Urothelium cell line (cell line): ENCODE results near the gene CACNA2D4.
A peak's percentile ranks its signal among the peaks of the same experiment; 100 is the strongest.

Experiments
- DNase-seq: peaks from one replicate; pipeline ENCODE4 v3.0.0; 2011; ENCODE audit warnings: low spot score, mixed read lengths
- FAIRE-seq: peaks from 2 replicates; lab custom pipeline; 2011; peaks lifted over from hg19 to GRCh38; lab: Jason Lieb, UNC

Gene CACNA2D4

GRCh38 chr12:1935242-1935641 is 16.8 kb upstream of the CACNA2D4 start:
- peak; percentile 30 for FAIRE-seq
- no peak for DNase-seq

GRCh38 chr12:1934831-1935230 is 16.4 kb upstream of the CACNA2D4 start:
- FAIRE-seq (peak; percentile 32), DNase-seq (no peak)

GRCh38 chr12:1934068-1934467 is 15.6 kb upstream of the CACNA2D4 start:
- DNase-seq (no peak), FAIRE-seq (no peak)

GRCh38 chr12:1933342-1934051 is 15.0 kb upstream of the CACNA2D4 start:
- no peak for FAIRE-seq

GRCh38 chr12:1932264-1932777 is 13.9 kb upstream of the CACNA2D4 start:
- no peak for FAIRE-seq
- DNase-seq = no peak

More at GRCh38 chr12:1933342-1934051, 15.0 kb upstream of the CACNA2D4 start:
- DNase-seq = no peak

- no peak for FAIRE-seq
- DNase-seq = no peak
These were observed 13.2 kb upstream of the CACNA2D4 start for GRCh38 chr12:1931642-1932041.

- DNase-seq = no peak
- peak; percentile 17 for FAIRE-seq
These were observed 12.5 kb upstream of the CACNA2D4 start for GRCh38 chr12:1930803-1931597.

GRCh38 chr12:1929985-1930802 is 11.7 kb upstream of the CACNA2D4 start:
- no peak for FAIRE-seq
- DNase-seq = no peak

- FAIRE-seq (peak; percentile 85), DNase-seq (no peak)
These were observed 11.0 kb upstream of the CACNA2D4 start for GRCh38 chr12:1929241-1929984.

GRCh38 chr12:1928439-1929121 is 10.1 kb upstream of the CACNA2D4 start:
- FAIRE-seq = peak; percentile 9
- no peak for DNase-seq

GRCh38 chr12:1927751-1928351 is 9.4 kb upstream of the CACNA2D4 start:
- FAIRE-seq = no peak
- no peak for DNase-seq

- DNase-seq (no peak), FAIRE-seq (peak; percentile 77)
These were observed 8.7 kb upstream of the CACNA2D4 start for GRCh38 chr12:1927051-1927680.

- DNase-seq (no peak), FAIRE-seq (peak; percentile 32)
These were observed 7.8 kb upstream of the CACNA2D4 start for GRCh38 chr12:1926251-1926657.

- no peak for FAIRE-seq
- no peak for DNase-seq
These were observed 7.2 kb upstream of the CACNA2D4 start for GRCh38 chr12:1925684-1926006.

- peak; percentile 30 for FAIRE-seq
- DNase-seq = no peak
These were observed 6.7 kb upstream of the CACNA2D4 start for GRCh38 chr12:1924996-1925683.

- no peak for FAIRE-seq
- DNase-seq = no peak
These were observed 4.5 kb upstream of the CACNA2D4 start for GRCh38 chr12:1922985-1923384.

GRCh38 chr12:1922075-1922709 is 3.7 kb upstream of the CACNA2D4 start:
- FAIRE-seq = no peak
- peak; percentile 67 for DNase-seq

GRCh38 chr12:1920971-1921370 is 2.5 kb upstream of the CACNA2D4 start:
- DNase-seq (no peak), FAIRE-seq (no peak)
